ENCODE measurements around the gene CDH11.

DNA sequence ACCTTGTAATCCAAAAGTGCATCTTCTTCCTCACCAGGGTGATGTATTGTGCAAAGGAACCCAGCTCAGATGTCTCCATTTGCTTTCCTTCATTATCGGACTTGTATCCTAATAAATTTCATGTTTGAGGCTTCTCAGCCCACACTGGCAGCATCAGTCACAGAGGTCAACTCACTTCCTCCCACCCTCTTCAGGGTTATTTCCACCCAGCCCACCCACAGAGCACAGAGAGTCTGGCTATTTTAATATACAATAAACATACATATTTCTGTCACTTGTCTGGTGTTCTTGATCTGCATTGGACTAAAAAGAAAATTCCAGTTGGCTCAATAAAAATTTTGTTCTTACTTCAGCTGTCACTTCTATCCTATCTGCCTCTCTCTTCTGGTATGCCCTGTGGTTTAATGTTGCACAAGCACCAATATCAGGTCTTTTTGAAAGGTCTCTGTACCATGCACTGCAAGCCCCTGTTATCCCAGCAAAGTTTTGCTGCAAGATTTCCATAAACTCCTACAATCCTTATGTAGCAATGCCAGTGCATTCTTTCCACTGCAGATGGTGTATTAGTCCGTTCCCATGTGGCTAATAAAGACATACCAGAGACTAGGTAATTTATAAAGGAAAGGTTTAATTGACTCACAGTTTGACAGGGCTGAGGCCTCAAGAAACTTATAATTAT lies 201.8 kb downstream of the CDH11 start:
- TF ChIP-seq, protein P1, sequence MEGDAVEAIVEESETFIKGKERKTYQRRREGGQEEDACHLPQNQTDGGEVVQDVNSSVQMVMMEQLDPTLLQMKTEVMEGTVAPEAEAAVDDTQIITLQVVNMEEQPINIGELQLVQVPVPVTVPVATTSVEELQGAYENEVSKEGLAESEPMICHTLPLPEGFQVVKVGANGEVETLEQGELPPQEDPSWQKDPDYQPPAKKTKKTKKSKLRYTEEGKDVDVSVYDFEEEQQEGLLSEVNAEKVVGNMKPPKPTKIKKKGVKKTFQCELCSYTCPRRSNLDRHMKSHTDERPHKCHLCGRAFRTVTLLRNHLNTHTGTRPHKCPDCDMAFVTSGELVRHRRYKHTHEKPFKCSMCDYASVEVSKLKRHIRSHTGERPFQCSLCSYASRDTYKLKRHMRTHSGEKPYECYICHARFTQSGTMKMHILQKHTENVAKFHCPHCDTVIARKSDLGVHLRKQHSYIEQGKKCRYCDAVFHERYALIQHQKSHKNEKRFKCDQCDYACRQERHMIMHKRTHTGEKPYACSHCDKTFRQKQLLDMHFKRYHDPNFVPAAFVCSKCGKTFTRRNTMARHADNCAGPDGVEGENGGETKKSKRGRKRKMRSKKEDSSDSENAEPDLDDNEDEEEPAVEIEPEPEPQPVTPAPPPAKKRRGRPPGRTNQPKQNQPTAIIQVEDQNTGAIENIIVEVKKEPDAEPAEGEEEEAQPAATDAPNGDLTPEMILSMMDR (conservative IDR thresholded peaks at IDR 0.05 in 1 of 2, IDR thresholded peaks at IDR 0.05 in 1 of 2; ENCODE audit: low read depth in 1 of 2, low read length in 2 of 2), result no peak
- no peak for TF ChIP-seq EZH2 (IDR thresholded peaks at IDR 0.05; ENCODE audit: low read length, missing control alignments)
